SIG-M5 treated with dmso at 0.1 percent for 504 hours (cell line): ENCODE data around the gene PIPOX.

Experiments used
- DNase-seq: peaks from one replicate; lab custom pipeline; 2025; ENCODE audit not compliant: unreplicated experiment; lab: John Stamatoyannopoulos, UW

The PIPOX gene

GRCh38 chr17:29046473-29046839 is 3.5 kb downstream of the PIPOX start:
- DNase-seq: no peak

GRCh38 chr17:29048440-29049368 is 5.8 kb downstream of the PIPOX start:
- DNase-seq: no peak

GRCh38 chr17:29049541-29050145 is 6.7 kb downstream of the PIPOX start:
- no peak for DNase-seq

- DNase-seq: no peak
Measured at GRCh38 chr17:29050176-29050575, 7.2 kb downstream of the PIPOX start.

GRCh38 chr17:29051194-29051593 is 8.3 kb downstream of the PIPOX start:
- no peak for DNase-seq

- no peak for DNase-seq
Measured at GRCh38 chr17:29051731-29052130, 8.8 kb downstream of the PIPOX start.

- no peak for DNase-seq
Measured at GRCh38 chr17:29054835-29055234, 11.9 kb downstream of the PIPOX start.

- no peak for DNase-seq
Measured at GRCh38 chr17:29057361-29057760, 14.4 kb downstream of the PIPOX start.

- DNase-seq: no peak
Measured at GRCh38 chr17:29058391-29058790, 15.4 kb downstream of the PIPOX start.

GRCh38 chr17:29059281-29059680 is 16.3 kb downstream of the PIPOX start:
- DNase-seq: no peak

GRCh38 chr17:29060475-29060874 is 17.5 kb downstream of the PIPOX start:
- no peak for DNase-seq

GRCh38 chr17:29061036-29061435 is 18.1 kb downstream of the PIPOX start:
- DNase-seq: no peak

- no peak for DNase-seq
Measured at GRCh38 chr17:29062215-29062614, 19.3 kb downstream of the PIPOX start.

GRCh38 chr17:29063992-29064391 is 21.1 kb downstream of the PIPOX start:
- peak; percentile 23 for DNase-seq

GRCh38 chr17:29066047-29066446 is 23.1 kb downstream of the PIPOX start:
- DNase-seq: no peak

- no peak for DNase-seq
Measured at GRCh38 chr17:29066606-29067005, 23.7 kb downstream of the PIPOX start.

- DNase-seq: no peak
Measured at GRCh38 chr17:29068818-29069217, 25.9 kb downstream of the PIPOX start.

GRCh38 chr17:29069526-29070041 is 26.6 kb downstream of the PIPOX start:
- DNase-seq: no peak

- DNase-seq: no peak
Measured at GRCh38 chr17:29070308-29070707, 27.4 kb downstream of the PIPOX start.

- no peak for DNase-seq
Measured at GRCh38 chr17:29070781-29071180, 27.8 kb downstream of the PIPOX start.

- no peak for DNase-seq
Measured at GRCh38 chr17:29071303-29071702, 28.4 kb downstream of the PIPOX start.

- no peak for DNase-seq
Measured at GRCh38 chr17:29073045-29073444, 30.1 kb downstream of the PIPOX start.
